ENCODE data around the gene CIZ1. TPM values are rescaled to one million over a fixed set of nuclear protein-coding genes. Genes with fewer than 3 reads are reported as not detected.

Gene CIZ1
- total and polyA plus RNA-seq, 9 of the 15 experiments (the other 6 are each of a cell fraction or from before 2014, with no cell fraction given): 6.6 to 329 (median 87.8) TPM

- peak; percentile 46; the same call in 1 of the 2 replicates for TF ChIP-seq E2F1 (CRISPR knock-in tag; IDR thresholded peaks at IDR 0.05)
- no peak for TF ChIP-seq ZNF274 (IDR thresholded peaks at IDR 0.05; ENCODE audit: borderline replicate concordance, low read depth, low read length)
- no peak for TF ChIP-seq KAT7 (CRISPR knock-in tag; IDR thresholded peaks at IDR 0.05; ENCODE audit: borderline replicate concordance)
- no peak; the same call in 1 of the 2 replicates for TF ChIP-seq GABPB2 (CRISPR knock-in tag; conservative IDR thresholded peaks at IDR 0.05)
- peak; percentile 81; the same call in 1 of the 2 replicates for TF ChIP-seq HBP1 (CRISPR knock-in tag; IDR thresholded peaks at IDR 0.05)
- no peak for TF ChIP-seq ASH1L (IDR thresholded peaks at IDR 0.05; ENCODE audit: borderline replicate concordance, low read depth, partially characterized antibody)
- TF ChIP-seq HMG20B (CRISPR knock-in tag; IDR thresholded peaks at IDR 0.05): no peak
- peak; percentile 88 for TF ChIP-seq ERF (CRISPR knock-in tag; IDR thresholded peaks at IDR 0.05)
- TF ChIP-seq RBM15 (IDR thresholded peaks at IDR 0.05; ENCODE audit: insufficient read depth, low read length): no peak
- no peak for TF ChIP-seq ZNF232 (CRISPR knock-in tag; IDR thresholded peaks at IDR 0.05)
- TF ChIP-seq BCOR (IDR thresholded peaks at IDR 0.05): no peak; the same call in 1 of the 2 replicates
- TF ChIP-seq ZNF23 (CRISPR knock-in tag; IDR thresholded peaks at IDR 0.05): 0 out of 2 replicates have a peak, but pooled peaks have one; percentile 37
- peak; percentile 22 for TF ChIP-seq RBBP5 (IDR thresholded peaks at IDR 0.05; ENCODE audit: borderline replicate concordance, insufficient read depth, low read length, poor library complexity, severe bottlenecking)
- no peak for TF ChIP-seq SUPT5H (IDR thresholded peaks at IDR 0.05)
- TF ChIP-seq SOX6 (IDR thresholded peaks at IDR 0.05): peak; percentile 74
- TF ChIP-seq CSDE1 (IDR thresholded peaks at IDR 0.05): no peak
- TF ChIP-seq, protein P1, sequence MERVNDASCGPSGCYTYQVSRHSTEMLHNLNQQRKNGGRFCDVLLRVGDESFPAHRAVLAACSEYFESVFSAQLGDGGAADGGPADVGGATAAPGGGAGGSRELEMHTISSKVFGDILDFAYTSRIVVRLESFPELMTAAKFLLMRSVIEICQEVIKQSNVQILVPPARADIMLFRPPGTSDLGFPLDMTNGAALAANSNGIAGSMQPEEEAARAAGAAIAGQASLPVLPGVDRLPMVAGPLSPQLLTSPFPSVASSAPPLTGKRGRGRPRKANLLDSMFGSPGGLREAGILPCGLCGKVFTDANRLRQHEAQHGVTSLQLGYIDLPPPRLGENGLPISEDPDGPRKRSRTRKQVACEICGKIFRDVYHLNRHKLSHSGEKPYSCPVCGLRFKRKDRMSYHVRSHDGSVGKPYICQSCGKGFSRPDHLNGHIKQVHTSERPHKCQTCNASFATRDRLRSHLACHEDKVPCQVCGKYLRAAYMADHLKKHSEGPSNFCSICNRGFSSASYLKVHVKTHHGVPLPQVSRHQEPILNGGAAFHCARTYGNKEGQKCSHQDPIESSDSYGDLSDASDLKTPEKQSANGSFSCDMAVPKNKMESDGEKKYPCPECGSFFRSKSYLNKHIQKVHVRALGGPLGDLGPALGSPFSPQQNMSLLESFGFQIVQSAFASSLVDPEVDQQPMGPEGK (CRISPR knock-in tag; IDR thresholded peaks at IDR 0.05; ENCODE audit: borderline replicate concordance): no peak
- TF ChIP-seq TCF7L2 (IDR thresholded peaks at IDR 0.05; ENCODE audit: low read depth, low read length): no peak
- TF ChIP-seq ARHGAP35 (IDR thresholded peaks at IDR 0.05; ENCODE audit: partially characterized antibody): no peak
- peak; percentile 40 for TF ChIP-seq HNRNPLL (IDR thresholded peaks at IDR 0.05; ENCODE audit: low read depth, low read length, poor library complexity, severe bottlenecking)
- TF ChIP-seq BRCA1 (IDR thresholded peaks at IDR 0.05): no peak
- TF ChIP-seq BRCA1 (CRISPR knock-in tag; IDR thresholded peaks at IDR 0.05): no peak
- TF ChIP-seq STAG1 (CRISPR knock-in tag; IDR thresholded peaks at IDR 0.05; ENCODE audit: borderline replicate concordance): no peak
- TF ChIP-seq PURB (CRISPR knock-in tag; IDR thresholded peaks at IDR 0.05; ENCODE audit: low read depth): no peak
- TF ChIP-seq ZEB2 (IDR thresholded peaks at IDR 0.05): peak; percentile 40; the same call in 1 of the 2 replicates
Measured at GRCh38 chr9:128203707-128204551, 12.6 kb upstream of the CIZ1 start (continued).

Data from K562 (cell line).